NCI-H2029 (cell line): ENCODE data around the gene PLCB2.

ENCODE experiments used
- DNase-seq: peaks from one replicate; lab custom pipeline; 2025; lab: John Stamatoyannopoulos, UW

PLCB2 gene, protein sequence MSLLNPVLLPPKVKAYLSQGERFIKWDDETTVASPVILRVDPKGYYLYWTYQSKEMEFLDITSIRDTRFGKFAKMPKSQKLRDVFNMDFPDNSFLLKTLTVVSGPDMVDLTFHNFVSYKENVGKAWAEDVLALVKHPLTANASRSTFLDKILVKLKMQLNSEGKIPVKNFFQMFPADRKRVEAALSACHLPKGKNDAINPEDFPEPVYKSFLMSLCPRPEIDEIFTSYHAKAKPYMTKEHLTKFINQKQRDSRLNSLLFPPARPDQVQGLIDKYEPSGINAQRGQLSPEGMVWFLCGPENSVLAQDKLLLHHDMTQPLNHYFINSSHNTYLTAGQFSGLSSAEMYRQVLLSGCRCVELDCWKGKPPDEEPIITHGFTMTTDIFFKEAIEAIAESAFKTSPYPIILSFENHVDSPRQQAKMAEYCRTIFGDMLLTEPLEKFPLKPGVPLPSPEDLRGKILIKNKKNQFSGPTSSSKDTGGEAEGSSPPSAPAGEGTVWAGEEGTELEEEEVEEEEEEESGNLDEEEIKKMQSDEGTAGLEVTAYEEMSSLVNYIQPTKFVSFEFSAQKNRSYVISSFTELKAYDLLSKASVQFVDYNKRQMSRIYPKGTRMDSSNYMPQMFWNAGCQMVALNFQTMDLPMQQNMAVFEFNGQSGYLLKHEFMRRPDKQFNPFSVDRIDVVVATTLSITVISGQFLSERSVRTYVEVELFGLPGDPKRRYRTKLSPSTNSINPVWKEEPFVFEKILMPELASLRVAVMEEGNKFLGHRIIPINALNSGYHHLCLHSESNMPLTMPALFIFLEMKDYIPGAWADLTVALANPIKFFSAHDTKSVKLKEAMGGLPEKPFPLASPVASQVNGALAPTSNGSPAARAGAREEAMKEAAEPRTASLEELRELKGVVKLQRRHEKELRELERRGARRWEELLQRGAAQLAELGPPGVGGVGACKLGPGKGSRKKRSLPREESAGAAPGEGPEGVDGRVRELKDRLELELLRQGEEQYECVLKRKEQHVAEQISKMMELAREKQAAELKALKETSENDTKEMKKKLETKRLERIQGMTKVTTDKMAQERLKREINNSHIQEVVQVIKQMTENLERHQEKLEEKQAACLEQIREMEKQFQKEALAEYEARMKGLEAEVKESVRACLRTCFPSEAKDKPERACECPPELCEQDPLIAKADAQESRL

DNA sequence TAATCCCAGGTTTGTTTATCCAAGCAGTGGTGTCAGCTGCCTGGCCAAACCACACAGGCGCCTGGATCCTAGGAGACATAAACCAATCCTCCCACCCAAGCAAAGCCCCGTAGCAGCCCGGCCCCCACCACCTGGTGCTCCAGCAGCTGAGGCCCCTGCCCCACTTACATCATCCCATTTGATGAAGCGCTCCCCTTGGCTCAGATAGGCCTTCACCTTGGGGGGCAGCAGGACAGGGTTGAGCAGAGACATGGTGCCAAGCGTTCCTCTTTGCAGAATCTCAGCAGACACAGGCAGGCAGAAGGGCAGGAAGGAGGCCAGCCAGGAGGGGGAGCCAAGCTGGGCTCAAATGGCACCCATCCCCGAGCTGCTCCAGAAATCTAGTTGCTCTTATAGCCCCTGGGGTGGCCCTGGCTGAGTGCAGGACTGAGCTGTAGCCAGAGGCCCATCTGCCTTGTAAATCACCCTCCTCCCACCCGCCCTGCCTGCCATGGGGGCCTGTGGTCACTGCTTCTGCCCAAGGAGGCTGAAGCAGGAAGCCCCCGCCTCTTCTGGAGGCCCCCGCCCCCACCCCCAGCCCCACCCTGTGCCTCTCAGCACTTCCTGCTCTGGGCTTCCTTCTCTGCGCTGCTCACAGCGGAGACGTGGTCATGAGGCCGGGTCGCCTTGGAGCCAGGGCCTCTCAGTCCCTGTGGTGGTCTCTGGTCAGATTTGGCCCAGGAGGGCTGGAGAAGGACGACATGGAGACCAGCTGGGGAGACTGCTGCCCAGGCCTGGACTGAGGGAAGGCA, at the start of gene PLCB2:
Gene PLCB2 (minus strand): TSS at position 515 of the 791 bp plus-strand sequence. CDS start 263 bp downstream, at position 252.
- DNase-seq = no peak

DNA sequence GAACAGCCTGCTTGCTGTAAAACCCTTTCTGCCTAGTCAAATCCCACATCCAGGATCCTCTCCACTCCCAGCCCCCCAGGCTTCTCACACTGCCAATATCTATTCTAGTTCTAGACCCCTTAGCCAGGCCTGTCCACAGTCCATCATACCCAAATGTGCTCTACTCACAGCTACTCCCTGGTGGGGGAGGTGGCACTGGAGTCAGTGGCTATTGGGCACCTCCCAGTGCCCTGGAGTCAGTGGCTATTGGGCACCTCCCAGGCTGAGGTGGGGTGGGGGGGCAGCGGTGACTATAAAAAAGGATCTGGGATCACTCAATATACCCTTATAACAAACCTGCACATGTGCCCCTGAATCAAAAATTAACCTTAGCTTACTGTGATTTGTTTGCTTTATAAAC, 49.5 kb upstream of the PLCB2 start:
- no peak for DNase-seq

DNA sequence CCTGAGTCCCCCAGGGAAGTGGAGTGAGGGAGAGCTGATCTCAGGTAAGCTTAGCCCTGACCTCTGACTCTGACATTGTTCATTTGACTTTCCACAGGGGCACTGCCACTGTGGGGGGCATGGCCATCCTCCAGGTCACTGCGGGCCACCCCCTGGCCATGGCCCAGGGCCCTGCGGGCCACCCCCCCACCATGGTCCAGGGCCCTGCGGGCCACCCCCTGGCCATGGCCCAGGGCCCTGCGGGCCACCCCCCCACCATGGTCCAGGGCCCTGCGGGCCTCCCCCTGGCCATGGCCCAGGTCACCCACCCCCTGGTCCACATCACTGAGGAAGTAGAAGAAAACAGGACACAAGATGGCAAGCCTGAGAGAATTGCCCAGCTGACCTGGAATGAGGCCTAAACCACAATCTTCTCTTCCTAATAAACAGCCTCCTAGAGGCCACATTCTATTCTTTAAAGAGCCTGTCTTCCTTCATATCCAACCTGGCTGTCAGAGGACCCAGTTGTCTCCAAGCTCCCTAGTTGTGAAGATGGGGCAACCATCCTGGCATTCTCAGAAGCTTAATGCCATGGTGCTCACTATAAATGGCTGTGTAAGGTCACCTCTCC, 48.3 kb upstream of the PLCB2 start:
- no peak for DNase-seq

DNA sequence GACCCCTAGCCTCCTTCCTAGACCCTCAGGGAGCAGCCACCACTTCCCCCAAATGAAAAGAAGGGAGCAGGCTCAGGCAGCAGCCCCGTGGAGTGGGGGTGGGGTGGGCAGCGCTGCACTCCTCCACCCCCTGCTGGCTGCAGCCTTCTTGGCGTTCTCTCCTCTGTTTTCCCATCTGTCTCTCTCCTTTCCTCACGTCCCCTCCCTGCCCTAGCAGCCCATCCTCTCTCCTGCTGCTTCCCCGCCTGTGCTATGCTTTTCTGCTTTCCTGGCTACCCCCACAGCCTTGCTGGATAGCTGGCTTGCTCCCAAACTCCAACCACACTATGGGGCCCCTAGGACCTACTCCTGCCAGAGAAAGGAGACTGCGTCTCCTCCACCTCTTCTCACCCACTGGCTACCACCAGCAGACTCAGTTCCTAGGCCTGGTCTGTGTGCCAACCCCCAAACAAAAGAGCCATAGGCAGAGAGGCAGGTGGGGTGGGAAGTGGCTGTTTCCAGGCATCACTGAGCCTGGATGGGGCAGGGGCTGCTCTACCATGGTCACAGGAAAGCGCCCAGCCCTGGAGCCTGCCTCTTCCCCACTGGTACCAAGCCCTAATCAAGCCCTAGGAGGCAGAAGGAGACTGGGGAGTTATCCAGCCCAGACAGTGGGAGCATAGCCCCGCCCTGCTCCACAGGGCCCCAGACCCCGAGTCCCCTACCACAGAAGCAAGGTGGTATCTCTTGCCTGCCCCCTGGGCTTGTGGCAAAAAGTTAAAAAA, 46.9 kb upstream of the PLCB2 start:
- DNase-seq = no peak

DNA sequence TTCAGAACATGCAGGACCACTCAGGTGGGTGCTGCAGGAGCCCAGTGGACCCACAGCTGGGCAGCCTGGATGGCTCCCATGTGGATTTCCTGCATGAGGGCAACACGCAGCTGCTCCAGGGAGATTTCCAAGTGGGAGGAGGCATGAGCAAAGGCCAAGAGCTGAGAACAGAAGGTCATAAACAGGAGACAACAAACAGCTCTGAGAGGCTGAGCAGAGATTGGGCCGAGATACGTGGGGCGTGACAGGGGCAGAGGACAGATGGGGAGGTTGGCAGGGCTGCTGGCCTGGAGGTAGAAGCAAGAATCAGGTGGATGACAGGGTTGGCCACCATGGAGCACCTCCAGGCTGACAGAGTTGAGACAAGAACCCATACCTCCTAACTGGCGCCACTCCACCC, 46.0 kb upstream of the PLCB2 start:
- DNase-seq = peak; percentile 24

DNA sequence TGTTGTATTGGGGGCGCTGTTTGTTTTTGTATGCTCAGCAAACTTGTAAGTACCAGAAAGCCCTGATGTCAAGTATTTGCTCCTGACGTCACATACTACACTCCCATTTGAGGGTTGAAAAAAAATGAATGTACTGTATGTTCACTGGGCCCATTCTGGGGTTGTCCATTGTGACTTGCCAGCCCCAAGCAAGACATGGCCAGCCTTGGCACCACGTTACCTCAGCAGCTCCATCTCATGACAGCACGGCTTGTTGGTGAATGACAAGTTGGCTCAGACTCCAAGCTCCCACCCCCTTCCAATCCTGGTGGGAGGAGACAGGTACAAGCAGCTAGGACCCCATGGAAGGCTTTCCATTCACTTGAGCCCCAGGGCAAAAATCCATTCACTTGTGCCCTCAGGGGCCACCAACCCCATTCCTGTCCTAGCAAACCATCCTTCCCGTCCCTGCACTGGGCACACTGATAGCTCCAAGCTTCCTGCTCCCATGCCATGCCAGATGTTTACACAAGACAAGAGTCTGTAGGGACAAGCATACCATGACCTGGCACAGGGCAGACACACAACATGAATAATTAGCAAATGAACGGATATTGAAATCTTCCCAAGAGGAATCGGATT, 44.7 kb upstream of the PLCB2 start:
- peak; percentile 15 for DNase-seq

DNA sequence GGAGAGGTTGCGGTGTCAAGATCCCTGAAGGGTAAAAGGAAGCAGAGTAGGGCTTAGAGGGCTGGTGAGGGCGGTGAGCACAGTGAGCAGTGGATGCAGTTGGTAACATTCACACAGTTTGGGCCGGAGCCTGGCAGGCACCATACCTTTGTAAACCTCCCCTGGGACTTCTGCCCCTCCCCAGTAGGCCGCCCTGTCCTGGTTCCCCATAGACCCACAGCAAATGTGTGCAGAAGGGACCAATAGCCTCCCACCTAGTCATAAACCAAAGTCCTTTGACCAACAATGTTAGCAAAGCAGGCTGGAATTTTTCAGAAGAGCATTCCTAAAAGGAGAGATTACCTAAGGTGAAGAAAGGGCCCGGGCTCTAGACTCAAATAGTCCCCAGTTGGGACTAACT, 41.4 kb upstream of the PLCB2 start:
- no peak for DNase-seq

DNA sequence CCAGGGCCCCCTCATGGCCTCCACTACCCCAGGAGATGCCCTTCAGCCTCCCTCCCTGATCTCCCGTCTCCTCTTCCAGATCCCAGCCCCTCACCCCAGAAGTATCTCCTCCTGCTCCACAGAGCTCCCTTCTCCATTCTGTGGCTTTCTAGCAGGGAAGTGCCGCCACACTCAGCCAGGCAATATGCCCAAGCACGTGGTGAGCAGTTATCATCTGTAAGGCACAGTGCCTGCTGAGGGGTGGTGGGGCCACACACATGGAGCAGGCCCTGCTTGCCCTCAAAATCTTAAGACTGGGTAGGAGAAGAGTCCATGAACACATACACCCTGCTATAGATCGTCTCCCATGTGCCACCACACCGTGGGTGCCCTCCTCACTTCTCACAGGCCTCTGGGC, 40.7 kb upstream of the PLCB2 start:
- no peak for DNase-seq

DNA sequence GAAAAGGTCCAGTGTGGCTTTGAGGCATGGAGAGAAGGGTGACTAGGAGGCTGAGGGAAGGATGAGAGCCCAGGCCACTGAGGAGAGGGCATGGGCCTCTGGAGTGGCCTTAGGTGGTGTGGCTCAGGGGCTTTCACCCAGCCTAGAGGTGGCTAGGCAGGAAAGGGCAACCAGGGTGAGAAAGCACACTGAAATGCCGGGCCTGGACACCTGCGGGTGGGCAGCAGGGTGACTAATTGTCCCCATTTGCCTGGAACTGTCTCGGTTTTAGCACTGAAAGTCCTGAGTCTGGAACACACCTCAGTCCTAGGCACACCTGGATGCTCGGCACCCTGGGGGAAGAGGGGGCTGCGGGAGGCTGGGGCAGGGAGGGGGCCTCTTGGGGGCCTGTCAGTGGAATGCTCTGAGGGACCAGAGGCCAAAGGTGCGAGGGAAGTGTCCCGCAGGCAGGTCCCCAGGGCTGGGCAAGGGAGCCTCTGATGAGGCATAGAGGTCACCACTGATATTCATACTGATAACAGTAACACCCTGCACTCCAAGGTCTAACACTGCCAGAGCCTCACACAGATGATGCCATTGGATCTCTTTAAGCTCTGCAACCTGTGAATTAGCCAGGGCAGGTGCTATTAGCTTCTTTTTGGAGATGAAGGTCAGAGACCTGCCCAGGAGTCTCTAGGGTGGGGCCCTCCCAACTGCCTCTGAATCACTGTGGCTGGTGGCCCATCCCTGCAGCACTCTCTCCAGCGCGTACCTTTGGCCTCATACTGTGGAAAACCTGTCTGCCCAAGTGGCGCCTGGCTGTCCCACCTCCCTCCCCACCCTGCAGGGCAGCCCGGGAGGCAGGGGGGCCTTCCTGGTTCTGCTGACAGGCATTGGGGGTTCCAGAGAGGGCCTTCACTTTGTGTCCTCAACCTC, 40.1 kb upstream of the PLCB2 start:
- DNase-seq = no peak

DNA sequence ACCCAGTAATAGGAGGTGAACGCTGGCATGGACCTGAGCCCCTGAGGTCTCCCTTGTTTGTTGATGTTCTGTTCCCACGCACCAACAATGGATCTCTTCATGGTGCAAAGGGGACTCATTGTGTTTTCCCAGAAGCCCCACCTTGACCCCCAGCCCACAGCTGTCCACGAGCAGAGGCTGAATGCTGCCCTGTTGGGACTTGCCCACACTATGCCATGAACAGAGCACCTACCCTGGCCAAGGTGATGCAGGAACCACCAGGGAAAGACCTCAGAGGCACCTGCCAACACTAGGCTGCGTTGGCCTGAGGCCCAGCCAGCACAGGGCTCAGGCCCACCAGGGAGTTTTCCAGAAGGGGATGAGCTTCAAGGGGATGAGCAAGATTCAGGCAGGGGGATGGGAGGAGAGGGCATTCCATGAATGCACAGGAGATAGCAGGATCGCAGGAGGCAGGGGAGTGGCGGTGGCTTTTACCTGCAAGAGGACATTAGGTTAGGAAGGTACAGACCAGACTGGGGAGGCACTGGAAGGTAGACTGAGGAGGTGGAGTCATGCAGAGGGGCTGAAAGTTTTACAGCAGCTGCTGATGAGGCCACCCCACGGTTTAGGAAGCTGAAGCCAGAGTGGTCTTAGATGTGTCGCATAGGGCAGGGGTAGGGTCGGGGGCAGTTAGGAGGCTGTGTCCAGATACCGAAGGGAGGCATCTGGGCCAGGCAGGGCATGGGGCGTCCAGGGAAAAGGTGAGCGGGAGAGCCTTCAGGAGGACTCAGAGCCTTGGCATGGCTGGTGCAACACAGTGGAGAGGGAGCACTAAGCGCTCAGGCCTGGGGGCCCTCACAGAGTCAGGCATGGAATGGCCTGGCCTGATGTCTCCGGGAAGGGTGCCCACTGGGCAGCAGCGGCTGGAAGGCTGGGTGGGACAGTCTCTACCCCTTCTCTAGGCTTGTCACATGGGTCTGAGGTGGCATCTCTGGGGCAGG, 39.1 kb upstream of the PLCB2 start:
- DNase-seq = no peak

DNA sequence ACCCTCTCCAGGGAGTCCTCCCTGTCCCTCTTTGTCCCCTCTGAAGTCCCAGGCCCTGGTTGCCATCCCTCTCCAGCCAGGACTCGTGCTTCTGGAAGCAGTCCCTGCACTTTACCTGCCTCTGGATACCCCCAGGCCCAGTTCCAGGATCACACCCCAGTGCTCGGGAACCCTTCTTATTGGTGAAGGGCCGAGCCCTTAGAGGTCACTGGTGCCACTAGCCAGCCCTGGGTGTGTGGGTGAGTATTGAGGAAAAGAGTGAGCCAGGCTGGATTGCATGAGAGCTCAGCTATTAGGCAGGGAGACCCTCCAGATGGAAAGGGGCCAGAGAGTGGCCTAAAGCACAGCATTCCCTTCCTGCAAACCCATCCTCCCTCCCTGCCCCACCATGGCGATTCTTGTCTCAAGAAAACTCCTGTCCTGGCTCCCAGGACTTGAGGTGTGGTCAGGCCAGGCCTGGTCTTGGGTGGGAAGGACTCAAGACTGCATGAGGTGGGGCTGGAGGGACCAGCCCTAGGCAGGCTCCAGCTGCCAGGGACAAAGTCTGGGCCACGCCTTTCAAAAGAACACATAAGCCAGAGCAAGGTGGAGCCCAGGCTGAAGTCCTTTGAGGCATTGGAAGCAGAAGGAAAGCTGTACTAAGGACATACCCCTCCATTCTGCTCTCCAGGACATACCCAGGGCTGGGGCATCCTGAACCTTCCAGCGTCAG, 38.3 kb upstream of the PLCB2 start:
- DNase-seq = no peak

DNA sequence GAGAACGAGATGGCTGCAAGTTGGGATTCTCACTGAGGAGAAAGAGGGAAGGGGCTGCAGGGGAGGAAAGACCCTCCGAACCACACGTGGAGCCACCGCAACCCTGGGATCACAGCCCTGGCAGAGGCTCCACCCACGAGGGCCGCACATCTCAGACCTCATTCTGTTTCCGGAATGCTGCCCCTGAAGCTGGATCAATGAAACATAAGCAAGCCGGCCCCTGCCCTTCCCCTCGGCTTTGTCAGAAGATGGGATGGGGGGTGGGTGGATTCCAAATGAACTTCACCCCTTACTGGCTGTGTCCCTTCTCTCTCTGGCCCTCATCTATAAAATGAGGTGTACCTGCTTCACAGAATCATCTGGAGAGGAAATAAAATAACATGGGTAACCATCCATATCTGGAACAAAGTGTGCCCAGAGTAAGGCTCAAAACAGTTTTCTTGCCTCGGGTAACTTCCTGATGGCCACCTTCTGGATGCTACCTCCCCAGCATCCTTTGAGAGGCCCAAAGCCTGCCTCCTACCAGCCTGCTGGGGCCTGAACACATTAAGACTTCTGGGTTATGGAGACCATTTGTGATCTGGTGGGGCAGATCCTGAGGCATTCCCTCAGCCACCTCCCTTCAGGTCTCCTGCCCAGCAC, 37.6 kb upstream of the PLCB2 start:
- no peak for DNase-seq

DNA sequence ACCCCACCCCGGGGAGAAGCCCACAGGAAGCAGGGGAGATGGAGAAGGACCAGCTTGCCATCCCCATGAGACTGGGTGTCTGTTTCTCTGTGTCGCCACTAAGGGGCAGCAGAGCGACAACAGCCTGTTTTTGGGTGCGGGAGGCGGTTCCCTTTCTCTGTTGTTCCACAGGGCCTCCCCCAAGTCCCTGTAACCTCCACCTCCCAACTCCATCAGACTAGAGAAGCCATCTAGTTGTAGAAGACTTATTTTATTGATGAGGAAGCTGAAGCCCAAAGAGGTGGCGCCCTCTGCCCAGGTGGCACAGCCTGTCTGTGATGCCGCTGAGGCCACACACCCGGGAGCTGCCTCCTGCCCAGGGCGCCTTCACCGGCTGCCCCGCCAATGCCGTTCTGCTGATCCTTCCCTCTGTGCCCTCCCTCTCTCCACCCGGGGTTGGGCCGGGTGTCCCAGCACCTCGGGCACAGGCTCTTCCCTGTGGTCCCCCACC, 36.9 kb upstream of the PLCB2 start:
- DNase-seq = no peak

DNA sequence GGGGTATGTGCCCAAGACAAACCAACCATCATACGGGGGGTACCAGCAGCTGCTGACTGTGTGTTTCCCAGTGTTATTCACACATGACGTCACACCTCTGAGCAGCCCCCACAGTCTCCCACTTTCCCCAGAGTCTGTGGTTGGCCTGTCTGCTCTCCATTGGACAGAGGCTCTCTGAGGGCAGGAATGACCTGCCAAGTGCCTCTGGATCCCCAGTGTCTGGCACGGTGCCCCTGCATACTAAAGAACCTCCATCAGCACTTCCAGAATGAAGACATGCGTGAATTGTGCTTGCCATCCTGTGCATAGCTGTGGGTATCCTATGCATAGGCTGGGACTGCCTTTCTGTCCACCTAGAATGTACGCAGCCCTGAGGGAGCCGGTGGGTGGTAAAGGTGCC, 36.5 kb upstream of the PLCB2 start:
- no peak for DNase-seq

DNA sequence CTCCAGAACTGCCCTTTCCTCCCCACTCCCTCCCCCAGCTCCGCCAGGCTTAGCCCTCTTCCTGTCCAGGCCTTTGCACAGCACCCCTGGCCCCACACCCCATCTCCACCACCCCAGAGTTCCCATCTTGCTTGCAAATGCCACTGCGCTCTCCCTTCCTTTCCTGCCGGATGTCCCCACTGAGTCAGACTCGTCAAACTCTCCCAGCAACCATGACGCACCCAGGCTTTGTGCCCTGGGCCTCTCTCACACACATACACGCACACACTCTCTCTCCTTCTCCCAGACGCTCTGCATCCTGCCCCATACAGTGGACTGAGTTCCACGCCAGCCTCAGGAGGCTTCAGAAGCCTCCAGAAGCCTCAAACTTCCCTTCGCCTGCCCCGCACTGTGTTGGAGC, 35.8 kb upstream of the PLCB2 start:
- DNase-seq = no peak
